Caco-2 (cell line): Measurements from ENCODE around the gene TP53RK. TPM values are rescaled to one million over a fixed set of nuclear protein-coding genes. Genes with fewer than 3 reads are reported as not detected.

Experiments used
- BruUV-seq: library from RNA; stranded (reverse); fragments of 400-500 nt; replicated peaks from 2 replicates; lab custom pipeline; 2021; lab: Mats Ljungman, UMichigan
- CTCF ChIA-PET: fragments of 300-600 bp; sonication (Branson Sonifier 250); formaldehyde crosslinking; loops from one replicate; lab custom pipeline; 2022; ENCODE audit warnings: antibody characterized with exemption; lab: Charles Lee
- POLR2A ChIA-PET: fragments of 300-600 bp; sonication (Branson Sonifier 250); formaldehyde crosslinking; loops from one replicate; lab custom pipeline; 2022; ENCODE audit warnings: antibody characterized with exemption; lab: Charles Lee
- DNase-seq, 2 experiments: peaks; one replicate each; pipeline versions ENCODE4 v3.0.0 to v3.0.0-alpha.2; 2020 to 2022
- H3K27me3 ChIP-seq: replicated peaks from 2 replicates; pipeline ENCODE4 v1.6.0; 2011; ENCODE audit warnings: low read length; ENCODE audit not compliant: control insufficient read depth, insufficient read depth
- H3K36me3 ChIP-seq: 2 replicates; pipeline ENCODE4 v1.5.1; 2011; ENCODE audit warnings: low read length; ENCODE audit not compliant: control insufficient read depth, insufficient read depth
- H3K4me1 ChIP-seq: fragments of 250-450 bp; sonication (Bioruptor Pico); 2 replicates; pipeline ENCODE4 v1.5.1; 2020; ENCODE audit warnings: mild to moderate bottlenecking
- H3K4me3 ChIP-seq: 2 replicates; pipeline ENCODE4 v1.5.1; 2011; ENCODE audit warnings: low read depth, mild to moderate bottlenecking, control low read depth, low read length
- H3K9me3 ChIP-seq: fragments of 250-450 bp; sonication (Bioruptor Pico); 2 replicates; pipeline ENCODE4 v1.5.1; 2020; ENCODE audit warnings: mild to moderate bottlenecking, moderate library complexity
- H3K27ac Mint-ChIP-seq: one replicate; pipeline ENCODE4 v1.8.0; 2022; ENCODE audit warnings: mixed read lengths; ENCODE audit not compliant: unreplicated experiment
- H3K27me3 Mint-ChIP-seq: one replicate; pipeline ENCODE4 v1.8.0; 2022; ENCODE audit warnings: mixed read lengths; ENCODE audit not compliant: insufficient read depth, unreplicated experiment
- H3K36me3 Mint-ChIP-seq: one replicate; pipeline ENCODE4 v1.8.0; 2022; ENCODE audit warnings: mild to moderate bottlenecking, mixed read lengths; ENCODE audit not compliant: insufficient read depth, unreplicated experiment
- H3K4me1 Mint-ChIP-seq: one replicate; pipeline ENCODE4 v1.8.0; 2022; ENCODE audit warnings: low read depth, mixed read lengths; ENCODE audit not compliant: unreplicated experiment
- H3K4me3 Mint-ChIP-seq: one replicate; pipeline ENCODE4 v1.8.0; 2022; ENCODE audit warnings: mild to moderate bottlenecking, moderate library complexity, mixed read lengths; ENCODE audit not compliant: unreplicated experiment
- H3K9me3 Mint-ChIP-seq: one replicate; pipeline ENCODE4 v1.8.0; 2022; ENCODE audit warnings: mixed read lengths; ENCODE audit not compliant: unreplicated experiment
- intact Hi-C: fragments of 100-400 bp; cut with micrococcal nuclease; formaldehyde crosslinking; loops from one replicate; pipeline ENCODE4 v1.10.0; 2022; ENCODE audit not compliant: unreplicated experiment
- total RNA-seq: library from RNA; stranded (reverse); gene quantifications from 2 replicates; pipeline ENCODE4 v1.2.3, GENCODE V29; 2022
- TF ChIP-seq, protein P1 (sequence below), 2 experiments: fragments of 200-600 bp in 1 of 2; IDR thresholded peaks; 1 replicate in 1 of 2; 2 replicates in 1 of 2; pipeline versions ENCODE4 v1.5.1 to v1.8.0; 2011 to 2022; ENCODE audit warnings: antibody characterized with exemption in 1 of 2, control low read depth in 1 of 2, inconsistent platforms in 1 of 2, low read depth in 1 of 2, low read length in 1 of 2, mild to moderate bottlenecking in 1 of 2, moderate library complexity in 1 of 2; ENCODE audit not compliant: insufficient read depth in 1 of 2, severe bottlenecking in 1 of 2, unreplicated experiment in 1 of 2

The TP53RK gene
- total RNA-seq, 1 experiment from 2014 or later, result 22.7 TPM

DNA sequence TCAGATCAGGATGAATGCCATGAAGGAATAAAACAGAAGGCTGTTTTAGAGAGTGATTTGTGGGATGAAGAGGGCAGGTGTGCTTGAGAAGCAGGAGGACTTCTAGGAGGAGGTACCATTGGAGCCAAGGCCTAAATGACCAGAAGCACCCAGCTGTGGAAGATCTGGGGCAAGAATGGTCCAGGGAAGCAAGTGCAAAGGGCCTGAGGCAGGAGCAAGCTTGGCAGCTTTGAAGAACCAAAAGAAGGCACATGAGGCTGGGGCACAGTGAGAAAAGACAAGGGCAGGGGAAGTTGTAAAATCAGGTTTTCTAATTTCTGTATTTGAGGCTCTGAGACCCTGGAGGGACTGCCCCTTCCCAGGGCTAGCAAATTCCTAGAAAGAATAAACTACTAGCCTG lies 47.8 kb downstream of the TP53RK start:
- CTCF ChIA-PET, result no interaction called here
- TF ChIP-seq, protein P1, sequence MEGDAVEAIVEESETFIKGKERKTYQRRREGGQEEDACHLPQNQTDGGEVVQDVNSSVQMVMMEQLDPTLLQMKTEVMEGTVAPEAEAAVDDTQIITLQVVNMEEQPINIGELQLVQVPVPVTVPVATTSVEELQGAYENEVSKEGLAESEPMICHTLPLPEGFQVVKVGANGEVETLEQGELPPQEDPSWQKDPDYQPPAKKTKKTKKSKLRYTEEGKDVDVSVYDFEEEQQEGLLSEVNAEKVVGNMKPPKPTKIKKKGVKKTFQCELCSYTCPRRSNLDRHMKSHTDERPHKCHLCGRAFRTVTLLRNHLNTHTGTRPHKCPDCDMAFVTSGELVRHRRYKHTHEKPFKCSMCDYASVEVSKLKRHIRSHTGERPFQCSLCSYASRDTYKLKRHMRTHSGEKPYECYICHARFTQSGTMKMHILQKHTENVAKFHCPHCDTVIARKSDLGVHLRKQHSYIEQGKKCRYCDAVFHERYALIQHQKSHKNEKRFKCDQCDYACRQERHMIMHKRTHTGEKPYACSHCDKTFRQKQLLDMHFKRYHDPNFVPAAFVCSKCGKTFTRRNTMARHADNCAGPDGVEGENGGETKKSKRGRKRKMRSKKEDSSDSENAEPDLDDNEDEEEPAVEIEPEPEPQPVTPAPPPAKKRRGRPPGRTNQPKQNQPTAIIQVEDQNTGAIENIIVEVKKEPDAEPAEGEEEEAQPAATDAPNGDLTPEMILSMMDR (IDR thresholded peaks at IDR 0.05; ENCODE audit: insufficient read depth in 1 of 2, low read depth in 1 of 2, low read length in 1 of 2, severe bottlenecking in 1 of 2, unreplicated experiment in 1 of 2), result no peak
- H3K4me1 ChIP-seq, result no peaks in the 10 kb centered on the region
- intact Hi-C loops, result no loop called here
- H3K36me3 ChIP-seq, result no peaks in the 10 kb centered on the region
- Mint-ChIP-seq H3K9me3 (no peaks in the 10 kb centered on the region), H3K27ac (no peak overlapping the region), H3K27me3 (peaks cover 10% of the 10 kb centered on the region), H3K4me3 (no peak overlapping the region), H3K36me3 (no peaks in the 10 kb centered on the region), H3K4me1 (no peaks in the 10 kb centered on the region)
- POLR2A ChIA-PET, result no interaction called here
- no peak overlapping the region for H3K4me3 ChIP-seq
- DNase-seq, result no peak
- BruUV-seq, result no TSS peak
- no peaks in the 10 kb centered on the region for H3K9me3 ChIP-seq
- no peaks in the 10 kb centered on the region for H3K27me3 ChIP-seq

DNA sequence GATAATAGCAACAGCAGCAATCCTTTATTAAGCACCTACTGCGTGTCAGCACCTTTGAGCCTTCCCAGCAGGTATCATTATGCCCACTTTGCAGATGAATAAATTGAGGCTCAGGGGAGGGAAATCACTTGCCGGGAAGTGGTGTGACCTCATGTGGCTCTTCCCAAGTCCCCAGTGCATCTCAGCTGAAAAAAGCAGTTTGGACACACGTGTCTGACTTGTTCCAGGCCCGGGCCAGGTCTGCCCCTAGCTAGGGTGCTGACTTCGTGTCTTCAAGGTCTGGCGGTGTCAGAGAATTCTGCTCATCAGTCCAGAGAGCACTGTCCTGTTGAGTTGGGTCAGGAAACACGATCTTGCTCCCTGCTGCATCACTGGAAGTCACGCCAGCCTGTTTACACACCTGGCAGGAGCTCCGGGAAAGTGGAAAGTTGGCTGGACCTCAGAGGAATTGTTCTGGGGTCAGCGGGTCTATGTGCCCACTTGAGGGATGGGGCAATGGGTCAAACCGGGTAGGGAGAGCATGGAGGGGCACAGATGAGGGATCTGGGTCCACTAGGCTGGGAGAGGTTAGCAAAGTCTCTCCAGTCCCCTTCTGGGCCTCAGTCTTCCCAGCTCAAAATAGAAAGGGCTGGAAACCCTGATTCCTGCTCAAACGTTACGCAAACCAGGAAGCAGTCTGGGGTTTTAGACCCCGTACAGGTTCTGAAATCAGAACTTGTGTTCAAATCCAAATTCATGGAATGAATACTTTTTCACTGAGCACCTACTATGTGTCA lies 48.5 kb downstream of the TP53RK start:
- ChIA-PET CTCF (interaction anchor here (0.6 kb wide), 1 partner anchor 18 kb away, joined by 3 read pairs; no protein-coding TSS in a partner anchor), POLR2A (no interaction called here)
- TF ChIP-seq, protein P1 (IDR thresholded peaks at IDR 0.05; ENCODE audit: insufficient read depth in 1 of 2, low read depth in 1 of 2, low read length in 1 of 2, severe bottlenecking in 1 of 2, unreplicated experiment in 1 of 2), result no peak
- Histone ChIP-seq H3K36me3 (no peaks in the 10 kb centered on the region), H3K27me3 (no peaks in the 10 kb centered on the region), H3K9me3 (no peaks in the 10 kb centered on the region), H3K4me3 (no peak overlapping the region), H3K4me1 (peaks cover 5% of the 10 kb centered on the region; the same call in 1 of the 2 replicates)
- H3K4me3 Mint-ChIP-seq, result no peak overlapping the region
- H3K27me3 Mint-ChIP-seq, result peaks cover 10% of the 10 kb centered on the region
- no peaks in the 10 kb centered on the region for H3K9me3 Mint-ChIP-seq
- no peak for DNase-seq
- intact Hi-C loops, result no loop called here
- no peak overlapping the region for H3K27ac Mint-ChIP-seq
- peaks cover 6% of the 10 kb centered on the region for H3K4me1 Mint-ChIP-seq
- no TSS peak for BruUV-seq
- H3K36me3 Mint-ChIP-seq, result no peaks in the 10 kb centered on the region

DNA sequence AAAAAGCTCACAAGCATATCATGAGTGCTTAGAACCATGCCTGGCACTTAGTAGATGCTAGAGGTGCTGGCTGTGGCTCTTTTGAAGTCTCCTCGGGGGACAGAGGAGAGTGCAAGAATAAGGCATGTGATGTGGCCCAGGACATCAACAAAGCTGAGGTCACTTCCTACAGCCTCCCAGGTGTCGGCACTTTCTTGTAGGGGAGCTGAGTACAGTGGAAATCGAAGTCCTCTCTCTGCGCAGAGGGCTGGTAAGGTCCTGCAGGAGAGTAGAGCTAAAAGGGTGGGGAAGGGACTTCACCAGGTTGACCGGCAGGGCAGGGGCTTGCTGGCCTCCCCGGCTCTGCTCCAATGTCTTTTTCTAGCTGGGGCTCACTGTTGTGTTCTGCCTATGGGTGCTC lies 49.2 kb downstream of the TP53RK start:
- Mint-ChIP-seq H3K27me3 (peaks cover 8% of the 10 kb centered on the region), H3K9me3 (no peaks in the 10 kb centered on the region), H3K27ac (no peak overlapping the region), H3K36me3 (no peaks in the 10 kb centered on the region), H3K4me1 (peaks cover 12% of the 10 kb centered on the region), H3K4me3 (no peak overlapping the region)
- Histone ChIP-seq H3K4me1 (peaks cover 12% of the 10 kb centered on the region), H3K36me3 (no peaks in the 10 kb centered on the region), H3K4me3 (no peak overlapping the region), H3K27me3 (no peaks in the 10 kb centered on the region), H3K9me3 (peaks cover 4% of the 10 kb centered on the region; the same call in 1 of the 2 replicates)
- intact Hi-C loops, result no loop called here
- TF ChIP-seq, protein P1 (IDR thresholded peaks at IDR 0.05; ENCODE audit: insufficient read depth in 1 of 2, low read depth in 1 of 2, low read length in 1 of 2, severe bottlenecking in 1 of 2, unreplicated experiment in 1 of 2), result no peak
- no peak for DNase-seq
- BruUV-seq, result no TSS peak
- CTCF ChIA-PET, result interaction anchor here (0.6 kb wide), 1 partner anchor 18 kb away, joined by 3 read pairs; no protein-coding TSS in a partner anchor
- POLR2A ChIA-PET, result no interaction called here
